Measurements from ENCODE around the gene PRR18. TPM values are rescaled to one million over a fixed set of nuclear protein-coding genes. Genes with fewer than 3 reads are reported as not detected.

Gene PRR18
- total and polyA plus RNA-seq, 4 donors, result 0.29 to 2.8 (median 1.1) TPM

DNA sequence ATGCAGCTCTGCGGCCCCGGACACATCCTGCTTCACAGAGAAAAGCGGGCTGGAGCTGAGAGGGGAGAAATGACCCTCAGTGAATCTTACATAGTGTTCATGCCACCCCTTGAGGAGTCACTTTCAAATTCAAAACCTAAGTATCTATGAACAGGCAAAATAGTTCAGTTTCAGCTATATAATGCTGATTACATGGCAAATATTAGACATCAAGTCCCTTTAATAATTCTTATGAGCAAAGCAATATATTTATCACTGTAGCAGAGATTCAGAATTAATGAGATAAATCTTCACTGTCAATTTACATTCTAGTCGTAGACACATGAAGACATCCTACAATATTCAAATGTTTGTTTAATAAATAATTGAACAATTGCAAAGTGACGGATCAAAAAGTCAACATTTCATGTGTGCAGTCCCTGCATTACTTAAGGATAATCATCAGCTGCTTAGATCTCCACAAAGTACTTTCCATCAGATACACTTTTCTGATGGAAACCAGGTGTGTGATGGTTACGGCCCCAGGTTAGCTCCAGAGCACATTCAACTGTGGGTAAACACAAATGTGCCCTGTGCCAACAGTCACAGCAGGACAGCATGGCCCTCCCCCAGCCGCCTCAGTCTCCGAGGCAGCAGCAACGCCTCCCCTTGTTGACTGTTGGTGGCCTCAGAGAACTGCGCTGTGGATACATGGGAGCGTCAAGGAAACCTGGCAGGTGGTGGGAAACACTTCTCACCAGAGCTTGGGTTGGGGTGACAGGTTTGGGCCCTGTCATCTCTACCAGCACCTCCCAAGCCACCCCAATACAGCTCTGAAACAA, 787 bp upstream of the PRR18 start:
- Histone ChIP-seq H3K4me1 (ENCODE audit: control insufficient read depth in 4 of 4, insufficient read depth in 4 of 4, low read length in 3 of 4) (peaks cover 13 to 33% (median 17%) of the 10 kb centered on the region in 4 donors), H3K36me3 (ENCODE audit: control insufficient read depth in 4 of 4, insufficient read depth in 3 of 4, low read depth in 1 of 4, low read length in 3 of 4) (no peaks in the 10 kb centered on the region), H3K9me3 (ENCODE audit: control insufficient read depth in 4 of 4, low read length in 3 of 4) (no peaks in the 10 kb centered on the region), H3K27ac (ENCODE audit: low read depth in 1 of 2, low read length in 2 of 2) (peak overlapping the region; percentile 25 to 41), H3K27me3 (ENCODE audit: control insufficient read depth in 4 of 4, insufficient read depth in 4 of 4, low read length in 3 of 4) (no peaks in the 10 kb centered on the region), H3K4me3 (ENCODE audit: low read depth in 1 of 3, low read length in 3 of 3) (peak overlapping the region in 2 of 3 donors; percentile 35 to 81), H3K9ac (ENCODE audit: low read depth in 1 of 2, low read length in 2 of 2) (no peak overlapping the region)
- DNase-seq (ENCODE audit: low spot score), result no peak
- WGBS, result 24% methylated on average over 11 of the region's 11 CpGs
- TF ChIP-seq RAD21 (IDR thresholded peaks at IDR 0.05) (peak; percentile 48 to 56), NR2F2 (IDR thresholded peaks at IDR 0.05) (no peak), FOXA2 (IDR thresholded peaks at IDR 0.05) (peak; percentile 75), YY1 (IDR thresholded peaks at IDR 0.05) (no peak), SP1 (IDR thresholded peaks at IDR 0.05) (peak; percentile 62), HNF4G (IDR thresholded peaks at IDR 0.05) (no peak), RXRA (IDR thresholded peaks at IDR 0.05) (peak; percentile 86 to 88), TAF1 (conservative IDR thresholded peaks at IDR 0.05) (no peak), FOXA1 (IDR thresholded peaks at IDR 0.05) (peak; percentile 69), HNF4A (conservative IDR thresholded peaks at IDR 0.05) (peak; percentile 35 to 39)
- TF ChIP-seq, protein P1, sequence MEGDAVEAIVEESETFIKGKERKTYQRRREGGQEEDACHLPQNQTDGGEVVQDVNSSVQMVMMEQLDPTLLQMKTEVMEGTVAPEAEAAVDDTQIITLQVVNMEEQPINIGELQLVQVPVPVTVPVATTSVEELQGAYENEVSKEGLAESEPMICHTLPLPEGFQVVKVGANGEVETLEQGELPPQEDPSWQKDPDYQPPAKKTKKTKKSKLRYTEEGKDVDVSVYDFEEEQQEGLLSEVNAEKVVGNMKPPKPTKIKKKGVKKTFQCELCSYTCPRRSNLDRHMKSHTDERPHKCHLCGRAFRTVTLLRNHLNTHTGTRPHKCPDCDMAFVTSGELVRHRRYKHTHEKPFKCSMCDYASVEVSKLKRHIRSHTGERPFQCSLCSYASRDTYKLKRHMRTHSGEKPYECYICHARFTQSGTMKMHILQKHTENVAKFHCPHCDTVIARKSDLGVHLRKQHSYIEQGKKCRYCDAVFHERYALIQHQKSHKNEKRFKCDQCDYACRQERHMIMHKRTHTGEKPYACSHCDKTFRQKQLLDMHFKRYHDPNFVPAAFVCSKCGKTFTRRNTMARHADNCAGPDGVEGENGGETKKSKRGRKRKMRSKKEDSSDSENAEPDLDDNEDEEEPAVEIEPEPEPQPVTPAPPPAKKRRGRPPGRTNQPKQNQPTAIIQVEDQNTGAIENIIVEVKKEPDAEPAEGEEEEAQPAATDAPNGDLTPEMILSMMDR (IDR thresholded peaks at IDR 0.05; ENCODE audit: low read depth, low read length, missing input control), result no peak
- TF ChIP-seq, protein P2, sequence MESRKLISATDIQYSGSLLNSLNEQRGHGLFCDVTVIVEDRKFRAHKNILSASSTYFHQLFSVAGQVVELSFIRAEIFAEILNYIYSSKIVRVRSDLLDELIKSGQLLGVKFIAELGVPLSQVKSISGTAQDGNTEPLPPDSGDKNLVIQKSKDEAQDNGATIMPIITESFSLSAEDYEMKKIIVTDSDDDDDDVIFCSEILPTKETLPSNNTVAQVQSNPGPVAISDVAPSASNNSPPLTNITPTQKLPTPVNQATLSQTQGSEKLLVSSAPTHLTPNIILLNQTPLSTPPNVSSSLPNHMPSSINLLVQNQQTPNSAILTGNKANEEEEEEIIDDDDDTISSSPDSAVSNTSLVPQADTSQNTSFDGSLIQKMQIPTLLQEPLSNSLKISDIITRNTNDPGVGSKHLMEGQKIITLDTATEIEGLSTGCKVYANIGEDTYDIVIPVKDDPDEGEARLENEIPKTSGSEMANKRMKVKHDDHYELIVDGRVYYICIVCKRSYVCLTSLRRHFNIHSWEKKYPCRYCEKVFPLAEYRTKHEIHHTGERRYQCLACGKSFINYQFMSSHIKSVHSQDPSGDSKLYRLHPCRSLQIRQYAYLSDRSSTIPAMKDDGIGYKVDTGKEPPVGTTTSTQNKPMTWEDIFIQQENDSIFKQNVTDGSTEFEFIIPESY (IDR thresholded peaks at IDR 0.05), result no peak
- TF ChIP-seq, protein P3, sequence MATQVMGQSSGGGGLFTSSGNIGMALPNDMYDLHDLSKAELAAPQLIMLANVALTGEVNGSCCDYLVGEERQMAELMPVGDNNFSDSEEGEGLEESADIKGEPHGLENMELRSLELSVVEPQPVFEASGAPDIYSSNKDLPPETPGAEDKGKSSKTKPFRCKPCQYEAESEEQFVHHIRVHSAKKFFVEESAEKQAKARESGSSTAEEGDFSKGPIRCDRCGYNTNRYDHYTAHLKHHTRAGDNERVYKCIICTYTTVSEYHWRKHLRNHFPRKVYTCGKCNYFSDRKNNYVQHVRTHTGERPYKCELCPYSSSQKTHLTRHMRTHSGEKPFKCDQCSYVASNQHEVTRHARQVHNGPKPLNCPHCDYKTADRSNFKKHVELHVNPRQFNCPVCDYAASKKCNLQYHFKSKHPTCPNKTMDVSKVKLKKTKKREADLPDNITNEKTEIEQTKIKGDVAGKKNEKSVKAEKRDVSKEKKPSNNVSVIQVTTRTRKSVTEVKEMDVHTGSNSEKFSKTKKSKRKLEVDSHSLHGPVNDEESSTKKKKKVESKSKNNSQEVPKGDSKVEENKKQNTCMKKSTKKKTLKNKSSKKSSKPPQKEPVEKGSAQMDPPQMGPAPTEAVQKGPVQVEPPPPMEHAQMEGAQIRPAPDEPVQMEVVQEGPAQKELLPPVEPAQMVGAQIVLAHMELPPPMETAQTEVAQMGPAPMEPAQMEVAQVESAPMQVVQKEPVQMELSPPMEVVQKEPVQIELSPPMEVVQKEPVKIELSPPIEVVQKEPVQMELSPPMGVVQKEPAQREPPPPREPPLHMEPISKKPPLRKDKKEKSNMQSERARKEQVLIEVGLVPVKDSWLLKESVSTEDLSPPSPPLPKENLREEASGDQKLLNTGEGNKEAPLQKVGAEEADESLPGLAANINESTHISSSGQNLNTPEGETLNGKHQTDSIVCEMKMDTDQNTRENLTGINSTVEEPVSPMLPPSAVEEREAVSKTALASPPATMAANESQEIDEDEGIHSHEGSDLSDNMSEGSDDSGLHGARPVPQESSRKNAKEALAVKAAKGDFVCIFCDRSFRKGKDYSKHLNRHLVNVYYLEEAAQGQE (IDR thresholded peaks at IDR 0.05), result no peak
- TF ChIP-seq, protein P4, sequence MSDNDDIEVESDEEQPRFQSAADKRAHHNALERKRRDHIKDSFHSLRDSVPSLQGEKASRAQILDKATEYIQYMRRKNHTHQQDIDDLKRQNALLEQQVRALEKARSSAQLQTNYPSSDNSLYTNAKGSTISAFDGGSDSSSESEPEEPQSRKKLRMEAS (IDR thresholded peaks at IDR 0.05), result no peak
